IPS-15b (cell line): ENCODE results near the gene HIVEP2.

Experiments used
- H3K27me3 ChIP-seq: one replicate; pipeline ENCODE4 v1.6.1; 2013; ENCODE audit warnings: low read length; ENCODE audit not compliant: control insufficient read depth, insufficient read depth
- H3K36me3 ChIP-seq: one replicate; pipeline ENCODE4 v1.6.1; 2013; ENCODE audit warnings: low read length; ENCODE audit not compliant: control insufficient read depth, insufficient read depth
- H3K4me1 ChIP-seq: one replicate; pipeline ENCODE4 v1.6.1; 2013; ENCODE audit warnings: mild to moderate bottlenecking, low read length; ENCODE audit not compliant: control insufficient read depth, insufficient read depth
- H3K4me3 ChIP-seq: one replicate; pipeline ENCODE4 v1.5.1; 2013; ENCODE audit warnings: low read depth, low read length
- H3K9ac ChIP-seq: one replicate; pipeline ENCODE4 v1.6.1; 2013; ENCODE audit warnings: low read depth, mild to moderate bottlenecking, low read length
- H3K9me3 ChIP-seq: one replicate; pipeline ENCODE4 v1.6.1; 2013; ENCODE audit warnings: mild to moderate bottlenecking, low read length; ENCODE audit not compliant: control insufficient read depth, insufficient read depth

Gene HIVEP2

GRCh38 chr6:142881761-142882160, 63.2 kb downstream of the HIVEP2 start:
- no peaks in the 10 kb centered on the region for H3K36me3 ChIP-seq
- no peaks in the 10 kb centered on the region for H3K27me3 ChIP-seq
- no peaks in the 10 kb centered on the region for H3K9me3 ChIP-seq
- peaks cover 21% of the 10 kb centered on the region for H3K4me1 ChIP-seq
- H3K4me3 ChIP-seq: no peak overlapping the region
- no peak overlapping the region for H3K9ac ChIP-seq

DNA sequence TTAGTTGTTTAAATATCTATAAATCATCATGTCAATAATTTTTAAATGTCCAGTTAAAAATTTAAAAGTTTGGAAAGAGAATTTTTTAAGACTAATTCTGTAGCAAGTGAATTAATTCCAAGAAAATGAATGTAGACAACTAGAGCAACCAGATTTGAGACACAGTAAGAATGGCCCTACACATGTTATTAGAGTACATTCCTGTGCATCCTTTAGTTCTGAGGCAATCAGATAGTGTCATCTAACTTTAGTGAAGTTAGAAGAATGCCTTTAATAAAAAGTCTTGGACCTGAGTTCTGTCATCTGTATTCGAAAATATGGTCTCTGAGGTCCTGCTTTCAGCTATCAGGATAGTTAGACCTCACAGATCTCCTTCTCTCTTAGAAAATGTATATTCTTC, 63.7 kb downstream of the HIVEP2 start:
- H3K9ac ChIP-seq: no peak overlapping the region
- no peak overlapping the region for H3K4me3 ChIP-seq
- H3K4me1 ChIP-seq: peaks cover 21% of the 10 kb centered on the region
- H3K36me3 ChIP-seq: no peaks in the 10 kb centered on the region
- H3K27me3 ChIP-seq: no peaks in the 10 kb centered on the region
- H3K9me3 ChIP-seq: no peaks in the 10 kb centered on the region

GRCh38 chr6:142880201-142880600, 64.8 kb downstream of the HIVEP2 start:
- H3K27me3 ChIP-seq: no peaks in the 10 kb centered on the region
- no peak overlapping the region for H3K9ac ChIP-seq

GRCh38 chr6:142879527-142879926, 65.4 kb downstream of the HIVEP2 start:
- Histone ChIP-seq H3K4me3 (no peak overlapping the region), H3K36me3 (no peaks in the 10 kb centered on the region)

More at GRCh38 chr6:142880201-142880600, 64.8 kb downstream of the HIVEP2 start:
- Histone ChIP-seq H3K9me3 (no peaks in the 10 kb centered on the region), H3K4me1 (peaks cover 18% of the 10 kb centered on the region), H3K4me3 (no peak overlapping the region), H3K36me3 (no peaks in the 10 kb centered on the region)

DNA sequence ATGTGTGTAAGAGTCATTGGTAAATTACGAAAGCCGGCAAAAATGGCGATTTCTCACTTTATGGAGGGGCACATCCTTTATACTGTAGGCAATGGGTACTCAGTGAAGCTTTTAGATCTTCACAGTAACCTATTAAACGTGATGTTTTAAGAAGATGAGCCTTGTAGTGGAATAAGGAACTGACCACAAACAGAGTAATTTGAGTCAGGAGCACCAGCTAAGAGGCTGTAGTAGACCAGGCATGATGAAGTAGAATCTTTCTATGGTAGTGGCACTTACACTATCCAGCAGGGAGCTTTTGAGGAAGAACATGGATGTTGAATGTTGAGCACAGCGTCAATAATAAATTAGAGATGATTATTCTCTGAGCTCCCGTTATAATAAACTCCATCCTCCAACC, 65.9 kb downstream of the HIVEP2 start:
- no peaks in the 10 kb centered on the region for H3K27me3 ChIP-seq
- no peaks in the 10 kb centered on the region for H3K36me3 ChIP-seq
- no peak overlapping the region for H3K4me3 ChIP-seq
- peaks cover 9% of the 10 kb centered on the region for H3K4me1 ChIP-seq
- H3K9me3 ChIP-seq: no peaks in the 10 kb centered on the region
- no peak overlapping the region for H3K9ac ChIP-seq

More at GRCh38 chr6:142879527-142879926, 65.4 kb downstream of the HIVEP2 start:
- Histone ChIP-seq H3K27me3 (no peaks in the 10 kb centered on the region), H3K9me3 (no peaks in the 10 kb centered on the region), H3K4me1 (peaks cover 14% of the 10 kb centered on the region), H3K9ac (no peak overlapping the region)

- H3K4me1 ChIP-seq: peaks cover 4% of the 10 kb centered on the region
- H3K36me3 ChIP-seq: no peaks in the 10 kb centered on the region
- H3K9ac ChIP-seq: no peak overlapping the region
- no peak overlapping the region for H3K4me3 ChIP-seq
- no peaks in the 10 kb centered on the region for H3K27me3 ChIP-seq
- H3K9me3 ChIP-seq: no peaks in the 10 kb centered on the region
These were observed 66.6 kb downstream of the HIVEP2 start for GRCh38 chr6:142878407-142878806.

DNA sequence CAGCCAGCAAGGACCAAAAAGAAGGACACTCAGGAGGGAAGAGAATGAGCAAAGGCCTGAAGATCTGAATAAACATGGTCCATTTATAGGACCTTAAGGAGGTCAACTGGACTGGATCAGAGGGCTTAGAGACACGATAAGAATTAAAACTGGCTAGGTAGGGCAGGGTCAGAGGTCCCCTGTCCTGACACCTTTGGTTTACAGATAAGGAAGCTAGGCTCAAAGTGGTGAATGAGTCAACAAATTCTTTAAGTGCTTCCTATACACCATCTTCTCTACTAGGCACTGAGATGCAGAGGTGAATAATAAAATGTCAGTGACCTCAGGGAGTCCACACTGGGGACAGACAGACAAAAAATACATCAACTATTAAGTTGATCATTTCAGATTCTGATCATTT, 70.3 kb downstream of the HIVEP2 start:
- H3K4me3 ChIP-seq: no peak overlapping the region
- H3K9me3 ChIP-seq: no peaks in the 10 kb centered on the region
- H3K4me1 ChIP-seq: no peaks in the 10 kb centered on the region
- no peaks in the 10 kb centered on the region for H3K36me3 ChIP-seq
- no peaks in the 10 kb centered on the region for H3K27me3 ChIP-seq
- H3K9ac ChIP-seq: no peak overlapping the region

GRCh38 chr6:142872376-142872775, 72.6 kb downstream of the HIVEP2 start:
- no peak overlapping the region for H3K4me3 ChIP-seq
- H3K36me3 ChIP-seq: no peaks in the 10 kb centered on the region
- H3K9me3 ChIP-seq: no peaks in the 10 kb centered on the region
- no peaks in the 10 kb centered on the region for H3K4me1 ChIP-seq
- no peaks in the 10 kb centered on the region for H3K27me3 ChIP-seq
- no peak overlapping the region for H3K9ac ChIP-seq

DNA sequence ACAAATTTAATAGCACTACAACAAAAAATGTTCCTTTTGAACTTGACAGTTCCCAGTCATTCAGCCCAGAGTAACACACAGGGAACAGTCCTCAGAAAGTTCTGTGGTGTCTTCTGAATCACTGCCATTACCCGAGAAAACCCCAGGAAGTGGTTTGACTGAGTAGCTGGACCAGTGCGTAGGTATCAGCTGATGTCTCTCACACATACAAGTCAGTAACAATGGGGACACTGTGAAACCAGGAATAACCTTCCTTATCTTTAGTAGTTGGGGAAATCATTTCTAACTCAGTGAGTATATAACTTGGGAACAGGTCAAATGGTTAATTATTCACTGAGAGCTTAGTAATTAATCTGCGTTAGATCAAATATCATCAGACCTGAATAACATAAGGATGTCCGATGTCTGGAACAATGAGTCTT, 73.1 kb downstream of the HIVEP2 start:
- H3K4me1 ChIP-seq: no peaks in the 10 kb centered on the region
- H3K27me3 ChIP-seq: no peaks in the 10 kb centered on the region
- no peaks in the 10 kb centered on the region for H3K9me3 ChIP-seq
- no peak overlapping the region for H3K9ac ChIP-seq
- no peaks in the 10 kb centered on the region for H3K36me3 ChIP-seq
- H3K4me3 ChIP-seq: no peak overlapping the region

DNA sequence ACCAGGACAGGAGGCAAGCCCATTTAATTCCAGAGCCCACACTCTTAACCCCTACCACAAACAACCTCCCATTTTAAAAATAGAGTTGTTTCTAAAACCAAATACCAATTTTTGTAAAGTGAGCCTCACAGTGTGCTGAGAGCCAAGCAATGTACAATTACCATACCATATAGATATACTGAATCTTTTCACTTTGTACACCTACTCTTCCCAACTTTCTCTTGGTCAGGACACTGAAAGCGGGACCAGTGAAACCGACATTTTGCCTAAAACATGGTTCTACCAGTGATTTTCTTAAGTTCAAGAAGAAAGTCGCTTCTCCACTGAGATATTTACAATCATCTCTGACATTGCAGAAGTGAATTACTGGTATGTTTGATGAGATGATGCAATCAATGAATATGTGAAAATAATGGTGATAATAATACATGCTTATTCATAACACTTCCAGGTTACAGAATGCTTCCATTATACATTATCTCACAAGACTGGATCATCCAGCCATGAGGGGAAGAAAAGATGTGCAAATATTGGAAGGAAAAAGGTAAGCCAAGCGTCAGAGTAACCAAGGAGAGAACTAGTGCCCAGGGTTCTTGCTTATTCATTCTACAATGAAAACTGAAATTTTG, 74.1 kb downstream of the HIVEP2 start:
- H3K9me3 ChIP-seq: no peaks in the 10 kb centered on the region
- H3K4me3 ChIP-seq: no peak overlapping the region
- no peaks in the 10 kb centered on the region for H3K36me3 ChIP-seq
- H3K4me1 ChIP-seq: no peaks in the 10 kb centered on the region
- no peak overlapping the region for H3K9ac ChIP-seq
- H3K27me3 ChIP-seq: no peaks in the 10 kb centered on the region

DNA sequence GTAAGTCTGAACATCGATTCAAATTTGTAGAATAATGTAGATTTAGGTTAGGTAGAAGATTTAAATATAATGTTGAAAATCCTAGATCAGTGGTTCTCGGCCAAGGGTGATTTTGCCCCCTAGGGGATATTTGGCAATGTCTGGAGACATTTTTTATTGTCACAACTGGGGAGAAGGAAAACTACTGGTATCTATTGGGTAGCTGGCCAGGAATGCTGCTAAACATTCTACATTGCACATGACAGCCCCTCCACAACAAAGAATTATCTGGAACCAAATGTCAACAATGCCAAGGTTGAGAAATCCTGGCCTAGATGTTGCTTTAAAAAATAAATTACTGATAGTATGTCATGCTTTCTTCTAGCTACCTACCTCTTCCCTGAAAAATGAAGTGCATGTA, 76.1 kb downstream of the HIVEP2 start:
- Histone ChIP-seq H3K4me3 (no peak overlapping the region), H3K4me1 (peaks cover 5% of the 10 kb centered on the region), H3K36me3 (no peaks in the 10 kb centered on the region), H3K27me3 (no peaks in the 10 kb centered on the region), H3K9ac (no peak overlapping the region), H3K9me3 (no peaks in the 10 kb centered on the region)

- H3K4me1 ChIP-seq: peaks cover 10% of the 10 kb centered on the region
These were observed 76.8 kb downstream of the HIVEP2 start for GRCh38 chr6:142867988-142868812.

More at GRCh38 chr6:142867988-142868812, 76.8 kb downstream of the HIVEP2 start:
- Histone ChIP-seq H3K27me3 (no peaks in the 10 kb centered on the region), H3K36me3 (no peaks in the 10 kb centered on the region), H3K4me3 (no peak overlapping the region), H3K9ac (no peak overlapping the region), H3K9me3 (no peaks in the 10 kb centered on the region)
